H9 (cell line): ENCODE measurements around the gene AKAP17A. TPM values are rescaled to one million over a fixed set of nuclear protein-coding genes. Genes with fewer than 3 reads are reported as not detected.

ENCODE experiments used
- DNase-seq: peaks from one replicate; pipeline ENCODE4 v3.0.0-alpha.2; 2017
- H2AFZ ChIP-seq: one replicate; pipeline ENCODE4 v1.6.1; 2013; ENCODE audit warnings: mild to moderate bottlenecking, low read length, control low read depth, moderate library complexity
- H2AK5ac ChIP-seq: 2 replicates; pipeline ENCODE4 v1.6.1; 2013; ENCODE audit warnings: low read length, control low read depth, mixed read lengths; ENCODE audit not compliant: insufficient read length
- H2BK120ac ChIP-seq: one replicate; pipeline ENCODE4 v1.6.1; 2013; ENCODE audit warnings: low read depth, mild to moderate bottlenecking, low read length, control low read depth, inconsistent platforms; ENCODE audit not compliant: poor library complexity, severe bottlenecking
- H2BK12ac ChIP-seq: 2 replicates; pipeline ENCODE4 v1.6.1; 2013; ENCODE audit warnings: low read length, control low read depth, mixed read lengths, low read depth; ENCODE audit not compliant: insufficient read length
- H2BK15ac ChIP-seq: 2 replicates; pipeline ENCODE4 v1.6.1; 2013; ENCODE audit warnings: low read depth, low read length, control low read depth
- H2BK20ac ChIP-seq: one replicate; pipeline ENCODE4 v1.6.1; 2013; ENCODE audit warnings: low read depth, mild to moderate bottlenecking, low read length, control low read depth, inconsistent platforms; ENCODE audit not compliant: poor library complexity, severe bottlenecking
- H2BK5ac ChIP-seq: 2 replicates; pipeline ENCODE4 v1.6.1; 2013; ENCODE audit warnings: low read length, control low read depth, mixed read lengths; ENCODE audit not compliant: insufficient read length
- H3K14ac ChIP-seq: 2 replicates; pipeline ENCODE4 v1.6.1; 2013; ENCODE audit warnings: low read length, control low read depth; ENCODE audit not compliant: insufficient read depth
- H3K18ac ChIP-seq: 2 replicates; pipeline ENCODE4 v1.6.1; 2013; ENCODE audit warnings: low read depth, mild to moderate bottlenecking, mixed read lengths, low read length, control low read depth; ENCODE audit not compliant: insufficient read length
- H3K23ac ChIP-seq: 2 replicates; pipeline ENCODE4 v1.6.1; 2013; ENCODE audit warnings: low read length, control low read depth, mixed read lengths, low read depth; ENCODE audit not compliant: insufficient read length
- H3K23me2 ChIP-seq: 2 replicates; pipeline ENCODE4 v1.6.1; 2013; ENCODE audit warnings: low read depth, mild to moderate bottlenecking, mixed read lengths, low read length, control low read depth; ENCODE audit not compliant: insufficient read length, poor library complexity, severe bottlenecking
- H3K27ac ChIP-seq: 2 replicates; pipeline ENCODE4 v1.5.1; 2013; ENCODE audit warnings: low read length, control low read depth, mixed read lengths, low read depth; ENCODE audit not compliant: insufficient read length
- H3K27me3 ChIP-seq: 2 replicates; pipeline ENCODE4 v1.6.1; 2013; ENCODE audit warnings: low read length, control low read depth, inconsistent platforms; ENCODE audit not compliant: insufficient read depth
- H3K4ac ChIP-seq: 2 replicates; pipeline ENCODE4 v1.6.1; 2013; ENCODE audit warnings: low read depth, mild to moderate bottlenecking, control low read depth, inconsistent platforms, low read length, moderate library complexity
- H3K4me1 ChIP-seq: 2 replicates; pipeline ENCODE4 v1.6.1; 2013; ENCODE audit warnings: low read length, control low read depth, inconsistent platforms; ENCODE audit not compliant: insufficient read depth
- H3K4me2 ChIP-seq: 2 replicates; pipeline ENCODE4 v1.6.1; 2013; ENCODE audit warnings: low read length, control low read depth, mixed read lengths; ENCODE audit not compliant: insufficient read length, insufficient read depth
- H3K56ac ChIP-seq: 2 replicates; pipeline ENCODE4 v1.6.1; 2013; ENCODE audit warnings: low read depth, mild to moderate bottlenecking, mixed read lengths, low read length, control low read depth; ENCODE audit not compliant: insufficient read length
- H3K79me1 ChIP-seq: 2 replicates; pipeline ENCODE4 v1.6.1; 2013; ENCODE audit warnings: low read depth, mild to moderate bottlenecking, moderate library complexity, low read length, control low read depth, inconsistent platforms; ENCODE audit not compliant: insufficient read depth, poor library complexity, severe bottlenecking
- H3K79me2 ChIP-seq: 2 replicates; pipeline ENCODE4 v1.6.1; 2013; ENCODE audit warnings: low read length, control low read depth, inconsistent platforms; ENCODE audit not compliant: insufficient read depth
- H3K9ac ChIP-seq: 2 replicates; pipeline ENCODE4 v1.6.1; 2013; ENCODE audit warnings: low read length, control low read depth, mixed read lengths; ENCODE audit not compliant: insufficient read length; ENCODE audit errors: extremely low read depth
- H3K9me3 ChIP-seq: one replicate; pipeline ENCODE4 v1.6.1; 2013; ENCODE audit warnings: low read depth, low read length, inconsistent platforms; ENCODE audit not compliant: control insufficient read depth
- H3T11ph ChIP-seq: one replicate; pipeline ENCODE4 v1.6.1; 2013; ENCODE audit warnings: mild to moderate bottlenecking, low read length, control low read depth, inconsistent platforms
- H4K20me1 ChIP-seq: one replicate; pipeline ENCODE4 v1.6.1; 2013; ENCODE audit not compliant: control insufficient read depth, insufficient read length, insufficient read depth
- H4K5ac ChIP-seq: 2 replicates; pipeline ENCODE4 v1.6.1; 2013; ENCODE audit warnings: low read depth, mild to moderate bottlenecking, mixed read lengths, low read length, control low read depth; ENCODE audit not compliant: insufficient read length
- H4K8ac ChIP-seq: replicated peaks from 2 replicates; pipeline ENCODE4 v1.6.1; 2013; ENCODE audit warnings: low read length, control low read depth, mixed read lengths, low read depth; ENCODE audit not compliant: insufficient read length
- H4K91ac ChIP-seq: 2 replicates; pipeline ENCODE4 v1.6.1; 2013; ENCODE audit warnings: low read depth, mild to moderate bottlenecking, moderate library complexity, mixed read lengths, low read length, control low read depth; ENCODE audit not compliant: insufficient read length
- H3K27ac Mint-ChIP-seq, 3 experiments: 2 replicates in 2 of 3; 3 replicates in 1 of 3; pipeline ENCODE4 v1.8.0; 2020 to 2021; ENCODE audit warnings: mixed read lengths in 3 of 3, mild to moderate bottlenecking in 1 of 3, moderate library complexity in 1 of 3
- H3K27me3 Mint-ChIP-seq: 2 replicates; pipeline ENCODE4 v1.8.0; 2021; ENCODE audit warnings: low read depth, mild to moderate bottlenecking, moderate library complexity, mixed read lengths
- H3K36me3 Mint-ChIP-seq, 3 experiments: 2 replicates in 2 of 3; 3 replicates in 1 of 3; pipeline ENCODE4 v1.8.0; 2020 to 2021; ENCODE audit warnings: low read depth in 3 of 3, mixed read lengths in 3 of 3; ENCODE audit not compliant: insufficient read depth in 1 of 3
- H3K4me1 Mint-ChIP-seq, 2 experiments: 2 replicates each; pipeline ENCODE4 v1.8.0; 2020; ENCODE audit warnings: mixed read lengths in 2 of 2
- H3K4me3 Mint-ChIP-seq, 2 experiments: 2 replicates in 1 of 2; 3 replicates in 1 of 2; pipeline ENCODE4 v1.8.0; 2020 to 2021; ENCODE audit warnings: mild to moderate bottlenecking in 2 of 2, mixed read lengths in 2 of 2, moderate library complexity in 1 of 2
- H3K9me3 Mint-ChIP-seq, 2 experiments: 2 replicates in 1 of 2; 3 replicates in 1 of 2; pipeline ENCODE4 v1.8.0; 2020; ENCODE audit warnings: mild to moderate bottlenecking in 2 of 2, mixed read lengths in 2 of 2, moderate library complexity in 1 of 2
- WGBS: extraction: QIAGEN DNeasy Blood & Tissue Kit; methylation state at CpG from one replicate; pipeline ENCODE4 v1.1.7; 2013; ENCODE audit warnings: missing lambda C conversion rate, low lambda C conversion rate, mixed read lengths; ENCODE audit not compliant: insufficient read length; ENCODE audit errors: extremely low coverage; 5-methylcytosine and 5-hydroxymethylcytosine counted together
- total RNA-seq: library from RNA; stranded (reverse); gene quantifications from 2 replicates; pipeline ENCODE4 v1.2.1, GENCODE V29; 2021
- TF ChIP-seq, protein P1 (sequence below): fragments of 200-600 bp; sonication (generic); conservative IDR thresholded peaks from 3 replicates; pipeline ENCODE4 v1.8.0; 2021; ENCODE audit warnings: antibody characterized with exemption, mild to moderate bottlenecking

Gene AKAP17A
- total RNA-seq, 1 experiment from 2014 or later: 39.7 TPM

DNA sequence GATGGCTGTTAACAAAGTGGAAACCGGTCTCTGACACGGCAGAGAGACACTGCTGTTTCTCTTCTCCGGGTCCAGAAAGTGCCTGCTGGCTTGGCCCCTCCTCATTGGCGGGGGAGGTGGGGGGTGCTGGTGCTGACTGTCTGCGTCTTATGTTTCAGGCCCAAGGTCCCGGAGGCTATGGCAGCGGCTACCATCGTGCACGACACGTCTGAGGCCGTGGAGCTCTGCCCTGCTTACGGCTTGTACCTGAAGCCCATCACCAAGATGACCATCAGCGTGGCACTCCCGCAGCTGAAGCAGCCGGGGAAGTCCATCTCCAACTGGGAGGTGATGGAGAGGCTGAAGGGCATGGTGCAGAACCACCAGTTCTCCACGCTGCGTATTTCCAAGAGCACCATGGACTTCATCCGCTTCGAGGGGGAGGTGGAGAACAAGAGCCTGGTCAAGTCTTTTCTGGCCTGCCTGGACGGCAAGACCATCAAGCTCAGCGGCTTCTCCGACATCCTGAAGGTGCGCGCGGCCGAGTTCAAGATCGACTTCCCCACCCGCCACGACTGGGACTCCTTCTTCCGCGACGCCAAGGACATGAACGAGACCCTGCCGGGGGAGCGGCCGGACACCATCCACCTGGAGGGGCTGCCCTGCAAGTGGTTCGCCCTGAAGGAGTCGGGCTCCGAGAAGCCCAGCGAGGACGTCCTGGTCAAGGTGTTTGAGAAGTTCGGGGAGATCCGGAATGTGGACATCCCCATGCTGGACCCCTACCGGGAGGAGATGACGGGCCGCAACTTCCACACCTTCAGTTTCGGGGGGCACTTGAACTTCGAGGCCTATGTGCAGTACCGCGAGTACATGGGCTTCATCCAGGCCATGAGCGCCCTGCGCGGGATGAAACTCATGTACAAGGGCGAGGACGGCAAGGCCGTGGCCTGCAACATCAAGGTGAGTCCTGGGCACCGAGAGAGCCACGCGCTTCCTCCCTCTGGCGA lies 2.2 kb downstream of the AKAP17A start:
- H2BK15ac ChIP-seq: no peak overlapping the region
- no peak overlapping the region for H4K8ac ChIP-seq
- H3K23me2 ChIP-seq: peaks cover 3% of the 10 kb centered on the region
- no peak overlapping the region for H3K27ac ChIP-seq
- no peak overlapping the region for H3K14ac ChIP-seq
- no peak overlapping the region for H2BK12ac ChIP-seq
- DNase-seq: no peak
- Mint-ChIP-seq H3K4me1 (peaks cover 8 to 9% of the 10 kb centered on the region in 2 experiments), H3K36me3 (peaks cover 33 to 54% (median 50%) of the 10 kb centered on the region in 3 experiments), H3K27me3 (no peaks in the 10 kb centered on the region), H3K4me3 (peak overlapping the region; percentile 90 to 94), H3K27ac (peak overlapping the region in 1 of 3 experiments; percentile 82; a peak in 1 of 7 replicates), H3K9me3 (no peaks in the 10 kb centered on the region)
- no peak overlapping the region for H2BK120ac ChIP-seq
- H2BK5ac ChIP-seq: no peak overlapping the region
- H3K56ac ChIP-seq: no peak overlapping the region
- TF ChIP-seq, protein P1, sequence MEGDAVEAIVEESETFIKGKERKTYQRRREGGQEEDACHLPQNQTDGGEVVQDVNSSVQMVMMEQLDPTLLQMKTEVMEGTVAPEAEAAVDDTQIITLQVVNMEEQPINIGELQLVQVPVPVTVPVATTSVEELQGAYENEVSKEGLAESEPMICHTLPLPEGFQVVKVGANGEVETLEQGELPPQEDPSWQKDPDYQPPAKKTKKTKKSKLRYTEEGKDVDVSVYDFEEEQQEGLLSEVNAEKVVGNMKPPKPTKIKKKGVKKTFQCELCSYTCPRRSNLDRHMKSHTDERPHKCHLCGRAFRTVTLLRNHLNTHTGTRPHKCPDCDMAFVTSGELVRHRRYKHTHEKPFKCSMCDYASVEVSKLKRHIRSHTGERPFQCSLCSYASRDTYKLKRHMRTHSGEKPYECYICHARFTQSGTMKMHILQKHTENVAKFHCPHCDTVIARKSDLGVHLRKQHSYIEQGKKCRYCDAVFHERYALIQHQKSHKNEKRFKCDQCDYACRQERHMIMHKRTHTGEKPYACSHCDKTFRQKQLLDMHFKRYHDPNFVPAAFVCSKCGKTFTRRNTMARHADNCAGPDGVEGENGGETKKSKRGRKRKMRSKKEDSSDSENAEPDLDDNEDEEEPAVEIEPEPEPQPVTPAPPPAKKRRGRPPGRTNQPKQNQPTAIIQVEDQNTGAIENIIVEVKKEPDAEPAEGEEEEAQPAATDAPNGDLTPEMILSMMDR: no peak
- peaks cover 4% of the 10 kb centered on the region for H4K20me1 ChIP-seq
- H2AFZ ChIP-seq: no peak overlapping the region
- H3K23ac ChIP-seq: no peak overlapping the region
- no peak overlapping the region for H4K5ac ChIP-seq
- no peak overlapping the region for H2AK5ac ChIP-seq
- H3K9me3 ChIP-seq: no peaks in the 10 kb centered on the region
- H3K9ac ChIP-seq: no peak overlapping the region
- no peak overlapping the region for H3K4ac ChIP-seq
- no peak overlapping the region for H3K18ac ChIP-seq
- H3K79me2 ChIP-seq: peaks cover 23% of the 10 kb centered on the region; the same call in 1 of the 2 replicates
- peak overlapping the region; percentile 28 for H3K4me2 ChIP-seq
- no peak overlapping the region for H3T11ph ChIP-seq
- peaks cover 14% of the 10 kb centered on the region for H3K79me1 ChIP-seq
- no peaks in the 10 kb centered on the region for H3K27me3 ChIP-seq
- no peak overlapping the region for H2BK20ac ChIP-seq
- WGBS: no CpG with 5 or more reads among the region's 60 CpGs
- no peaks in the 10 kb centered on the region for H3K4me1 ChIP-seq
- H4K91ac ChIP-seq: no peak overlapping the region
